SU-DHL-6 (cell line): Measurements from ENCODE around the gene SYTL4.

Experiments
- CTCF ChIP-seq: fragments of 200-600 bp; sonication (generic); IDR thresholded peaks from one replicate; pipeline ENCODE4 v1.5.1; 2017; ENCODE audit warnings: antibody characterized with exemption, mild to moderate bottlenecking, low read length, moderate library complexity; ENCODE audit not compliant: insufficient read depth, poor library complexity, severe bottlenecking
- EZH2phosphoT487 ChIP-seq: fragments of 200-600 bp; sonication (generic), shearing (Covaris generic); conservative IDR thresholded peaks from 2 replicates; pipeline ENCODE4 v1.6.1; 2018; ENCODE audit warnings: mild to moderate bottlenecking, antibody characterized with exemption, low read length, moderate library complexity, mixed read lengths

GRCh38 chrX:100658941-100659381, 73.0 kb downstream of the SYTL4 start:
- TF ChIP-seq CTCF = no peak
- TF ChIP-seq EZH2phosphoT487 = no peak
